ENCODE measurements around the gene MRPL52.

GRCh38 chr14:22865424-22866405, 36.0 kb downstream of the MRPL52 start:
- TF ChIP-seq POLR2A (IDR thresholded peaks at IDR 0.05; ENCODE audit: low read depth) (no peak), POLR2AphosphoS5 (IDR thresholded peaks at IDR 0.05) (no peak), EP300 (IDR thresholded peaks at IDR 0.05) (no peak), CTCF (IDR thresholded peaks at IDR 0.05) (no peak)

Data from esophagus muscularis mucosa (tissue), 4 donors.